Colonic mucosa (tissue), 4 donors: ENCODE results near the gene PRDM15. TPM values are rescaled to one million over a fixed set of nuclear protein-coding genes. Genes with fewer than 3 reads are reported as not detected.
"Not testable (repeated sequence)": the region's sequence is repeated elsewhere in the genome, so short reads cannot be mapped to it uniquely, and the experiment has no call there.

Experiments used
- DNase-seq: peaks from one replicate; pipeline ENCODE4 v3.0.0-alpha.2; 2020
- H3K27ac ChIP-seq: fragments of 200-600 bp; one replicate; pipeline ENCODE4 v1.8.0; 2021
- H3K27me3 ChIP-seq: fragments of 200-600 bp; one replicate; pipeline ENCODE4 v1.8.0; 2021
- H3K36me3 ChIP-seq: fragments of 200-600 bp; one replicate; pipeline ENCODE4 v1.8.0; 2021
- H3K4me1 ChIP-seq: fragments of 200-600 bp; one replicate; pipeline ENCODE4 v1.8.0; 2021; ENCODE audit warnings: mild to moderate bottlenecking
- H3K4me3 ChIP-seq: fragments of 200-600 bp; one replicate; pipeline ENCODE4 v1.8.0; 2021
- H3K9ac ChIP-seq, 2 donors: one replicate each; pipeline ENCODE4 v1.7.0; 2013; ENCODE audit warnings: control low read depth in 2 of 2, low read depth in 2 of 2, low read length in 2 of 2
- H3K9me3 ChIP-seq: fragments of 200-600 bp; one replicate; pipeline ENCODE4 v1.8.0; 2021
- intact Hi-C: fragments of 100-400 bp; cut with DNase I; formaldehyde crosslinking; loops from one replicate; pipeline ENCODE4 v1.14.1; 2022
- total RNA-seq, 2 donors: library from RNA; stranded (reverse); fragmentation: NEBNext Ultra II Directional in 1 of 2; extraction: Animal tissue kit (Norgen Biotek cat#: 25700) in 1 of 2; gene quantifications; one replicate each; pipeline ENCODE4 v1.2.1, GENCODE V29; 2021
- TF ChIP-seq, protein P1 (sequence below): fragments of 200-600 bp; IDR thresholded peaks from one replicate; pipeline ENCODE4 v1.8.0; 2022; ENCODE audit warnings: antibody characterized with exemption, mild to moderate bottlenecking
- donor health status: healthy.
- donor health status: DM: no; HTN: no; CAD: no.
- donor health status: DM: no; HTN: no; CAD: no.

Gene PRDM15
- total RNA-seq, 2 donors from 2014 or later = 3.2 to 6.3 TPM

DNA sequence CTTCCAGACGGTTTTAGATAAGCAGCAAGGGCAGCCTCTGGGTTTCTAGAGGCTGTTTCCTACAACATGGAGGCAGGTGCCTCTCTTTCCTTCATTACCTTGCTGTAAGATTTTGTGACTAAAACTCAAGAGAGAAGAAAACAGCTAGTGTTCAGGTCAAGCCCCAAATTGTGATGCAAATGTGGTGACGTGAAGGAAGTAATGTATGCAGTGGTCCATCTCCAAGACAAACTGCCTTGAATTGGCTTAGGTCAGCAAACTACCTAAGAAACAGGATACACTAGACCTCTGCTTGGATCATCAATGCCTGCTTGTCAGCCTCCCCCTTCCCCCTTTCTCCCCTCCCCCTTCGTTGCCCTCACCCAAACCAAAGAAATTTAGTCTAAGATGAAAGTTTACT, 83.4 kb downstream of the PRDM15 start:
- H3K9me3 ChIP-seq = no peaks in the 10 kb centered on the region
- no peak overlapping the region for H3K9ac ChIP-seq
- no peak overlapping the region for H3K4me3 ChIP-seq
- no peaks in the 10 kb centered on the region for H3K36me3 ChIP-seq
- DNase-seq = no peak
- no peak overlapping the region for H3K27ac ChIP-seq
- no peaks in the 10 kb centered on the region for H3K4me1 ChIP-seq
- intact Hi-C loops = no loop called here
- peaks cover 5% of the 10 kb centered on the region for H3K27me3 ChIP-seq
- TF ChIP-seq, protein P1, sequence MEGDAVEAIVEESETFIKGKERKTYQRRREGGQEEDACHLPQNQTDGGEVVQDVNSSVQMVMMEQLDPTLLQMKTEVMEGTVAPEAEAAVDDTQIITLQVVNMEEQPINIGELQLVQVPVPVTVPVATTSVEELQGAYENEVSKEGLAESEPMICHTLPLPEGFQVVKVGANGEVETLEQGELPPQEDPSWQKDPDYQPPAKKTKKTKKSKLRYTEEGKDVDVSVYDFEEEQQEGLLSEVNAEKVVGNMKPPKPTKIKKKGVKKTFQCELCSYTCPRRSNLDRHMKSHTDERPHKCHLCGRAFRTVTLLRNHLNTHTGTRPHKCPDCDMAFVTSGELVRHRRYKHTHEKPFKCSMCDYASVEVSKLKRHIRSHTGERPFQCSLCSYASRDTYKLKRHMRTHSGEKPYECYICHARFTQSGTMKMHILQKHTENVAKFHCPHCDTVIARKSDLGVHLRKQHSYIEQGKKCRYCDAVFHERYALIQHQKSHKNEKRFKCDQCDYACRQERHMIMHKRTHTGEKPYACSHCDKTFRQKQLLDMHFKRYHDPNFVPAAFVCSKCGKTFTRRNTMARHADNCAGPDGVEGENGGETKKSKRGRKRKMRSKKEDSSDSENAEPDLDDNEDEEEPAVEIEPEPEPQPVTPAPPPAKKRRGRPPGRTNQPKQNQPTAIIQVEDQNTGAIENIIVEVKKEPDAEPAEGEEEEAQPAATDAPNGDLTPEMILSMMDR = no peak

DNA sequence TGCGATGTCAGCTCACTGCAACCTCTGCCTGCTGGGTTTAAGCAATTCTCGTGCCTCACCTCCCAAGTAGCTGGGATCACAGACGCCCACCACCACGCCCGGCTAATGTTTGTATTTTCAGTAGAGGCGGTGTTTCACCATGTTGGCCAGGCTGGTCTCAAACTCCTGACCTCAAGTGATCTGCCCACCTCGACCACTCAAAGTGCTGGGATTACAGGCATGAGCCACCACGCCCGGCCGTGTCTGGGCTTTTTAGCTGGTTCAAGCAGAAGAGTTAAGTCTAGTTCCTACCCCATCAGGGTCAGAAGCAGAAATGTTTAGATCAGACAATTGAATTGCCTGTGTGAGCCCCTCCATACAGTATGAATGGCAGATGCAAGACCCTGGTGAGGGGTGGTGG, 84.5 kb downstream of the PRDM15 start:
- TF ChIP-seq, protein P1 = no peak
- no peaks in the 10 kb centered on the region for H3K9me3 ChIP-seq
- intact Hi-C loops = no loop called here
- no peak for DNase-seq
- H3K9ac ChIP-seq = no peak overlapping the region
- no peaks in the 10 kb centered on the region for H3K36me3 ChIP-seq
- H3K27me3 ChIP-seq = peaks cover 5% of the 10 kb centered on the region
- H3K4me1 ChIP-seq = no peaks in the 10 kb centered on the region
- no peak overlapping the region for H3K27ac ChIP-seq
- H3K4me3 ChIP-seq = no peak overlapping the region

- DNase-seq = no peak
- Histone ChIP-seq H3K4me1 (no peaks in the 10 kb centered on the region), H3K27ac (no peak overlapping the region), H3K27me3 (peaks cover 12% of the 10 kb centered on the region), H3K36me3 (no peaks in the 10 kb centered on the region), H3K9ac (no peak overlapping the region), H3K9me3 (no peaks in the 10 kb centered on the region), H3K4me3 (no peak overlapping the region)
- intact Hi-C loops = no loop called here
- TF ChIP-seq, protein P1 = no peak
Observed at GRCh38 chr21:41792711-41793110, 86.4 kb downstream of the PRDM15 start.

- peaks cover 40% of the 10 kb centered on the region for H3K27me3 ChIP-seq
- H3K9ac ChIP-seq = no peak overlapping the region
- peaks cover 4% of the 10 kb centered on the region for H3K4me1 ChIP-seq
- no peaks in the 10 kb centered on the region for H3K36me3 ChIP-seq
- TF ChIP-seq, protein P1 = no peak
- intact Hi-C loops = no loop called here
- no peak for DNase-seq
- H3K9me3 ChIP-seq = no peaks in the 10 kb centered on the region
- H3K27ac ChIP-seq = no peak overlapping the region
- H3K4me3 ChIP-seq = no peak overlapping the region
Observed at GRCh38 chr21:41786509-41786987, 92.6 kb downstream of the PRDM15 start.

DNA sequence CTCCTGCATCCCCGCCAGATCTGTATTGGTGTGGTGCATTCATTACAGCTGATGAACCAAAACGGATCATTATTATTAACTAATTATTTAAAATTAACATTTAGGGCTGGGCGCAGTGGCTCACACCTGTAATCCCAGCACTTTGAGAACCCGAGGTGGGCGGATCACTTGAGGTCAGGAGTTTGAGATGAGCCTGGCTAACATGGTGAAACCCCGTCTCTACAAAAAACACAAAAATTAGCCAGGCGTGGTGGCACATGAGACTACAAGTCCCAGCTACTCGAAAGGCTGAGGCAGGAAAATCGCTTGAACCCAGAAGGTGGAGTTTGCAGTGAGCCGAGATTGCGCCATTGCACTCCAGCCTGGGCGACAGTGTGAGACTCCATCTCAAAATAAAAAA, 93.9 kb downstream of the PRDM15 start:
- H3K9ac ChIP-seq, H3K36me3 ChIP-seq, H3K4me3 ChIP-seq, H3K27ac ChIP-seq, DNase-seq, H3K4me1 ChIP-seq, intact Hi-C loops, H3K9me3 ChIP-seq: not testable (repeated sequence)
- peaks cover 46% of the 10 kb centered on the region for H3K27me3 ChIP-seq

DNA sequence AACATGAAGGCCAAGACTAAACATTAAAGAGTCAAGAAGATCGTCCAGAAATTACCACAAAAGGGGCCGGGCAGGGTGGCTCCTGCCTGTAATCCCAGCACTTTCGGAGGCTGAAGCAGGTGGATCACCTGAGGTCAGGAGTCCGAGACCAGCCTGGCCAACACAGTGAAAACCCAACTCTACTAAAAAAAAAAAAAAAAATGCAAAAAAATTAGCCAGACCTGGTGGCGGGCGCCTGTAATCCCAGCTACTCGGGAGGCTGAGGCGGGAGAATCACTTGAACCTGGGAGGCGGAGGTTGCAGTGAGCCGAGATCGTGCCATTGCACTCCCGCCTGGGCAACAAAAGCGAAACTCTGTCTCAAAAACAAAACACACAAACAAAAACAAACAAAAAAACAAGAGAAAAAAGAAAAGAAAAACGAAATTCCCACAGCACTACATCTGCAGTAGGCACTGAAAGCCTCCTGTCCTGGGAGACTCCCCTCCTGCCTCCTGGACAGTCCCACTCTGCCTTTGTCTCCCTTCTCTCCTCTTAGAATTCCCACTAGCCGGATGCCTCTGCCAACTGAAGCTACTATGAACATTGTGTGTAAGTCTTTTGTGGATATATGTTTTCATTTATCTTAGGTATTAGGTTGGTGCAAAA, 94.6 kb downstream of the PRDM15 start:
- DNase-seq = no peak
- Histone ChIP-seq H3K27me3 (peaks cover 46% of the 10 kb centered on the region), H3K9me3 (no peaks in the 10 kb centered on the region), H3K9ac (no peak overlapping the region), H3K4me3 (no peak overlapping the region), H3K36me3 (no peaks in the 10 kb centered on the region), H3K27ac (no peak overlapping the region), H3K4me1 (peaks cover 4% of the 10 kb centered on the region)
- intact Hi-C loops = no loop called here
- TF ChIP-seq, protein P1 = no peak
